CD1c-positive myeloid dendritic cell (primary cell): Measurements from ENCODE around the gene ARID3C.

Source experiments
- DNase-seq: peaks from one replicate; pipeline ENCODE4 v3.0.0-alpha.2; 2016; ENCODE audit errors: extremely low spot score

ARID3C gene

GRCh38 chr9:34594177-34594576 is 34.7 kb downstream of the ARID3C start:
- no peak for DNase-seq

- peak; percentile 59 for DNase-seq
Measured at GRCh38 chr9:34592895-34593601, 35.8 kb downstream of the ARID3C start.

GRCh38 chr9:34591917-34592866 is 36.7 kb downstream of the ARID3C start:
- DNase-seq: peak; percentile 72

GRCh38 chr9:34591248-34591916 is 37.5 kb downstream of the ARID3C start:
- peak; percentile 80 for DNase-seq

GRCh38 chr9:34590381-34591247 is 38.3 kb downstream of the ARID3C start:
- DNase-seq: peak; percentile 39

- DNase-seq: no peak
Measured at GRCh38 chr9:34589636-34590380, 39.1 kb downstream of the ARID3C start, which contains the start of gene CNTFR. CNTFR (minus strand) TSS chr9:34589724; CDS start chr9:34568981, 20,743 bp downstream.

GRCh38 chr9:34588671-34589635 is 39.9 kb downstream of the ARID3C start:
- DNase-seq: no peak

GRCh38 chr9:34587271-34587670 is 41.6 kb downstream of the ARID3C start:
- no peak for DNase-seq

GRCh38 chr9:34585946-34586669 is 42.8 kb downstream of the ARID3C start:
- DNase-seq: no peak

- no peak for DNase-seq
Measured at GRCh38 chr9:34584970-34585369, 43.9 kb downstream of the ARID3C start.

GRCh38 chr9:34582787-34583186 is 46.1 kb downstream of the ARID3C start:
- DNase-seq: no peak

GRCh38 chr9:34581318-34581717 is 47.5 kb downstream of the ARID3C start:
- no peak for DNase-seq

- no peak for DNase-seq
Measured at GRCh38 chr9:34580358-34580757, 48.5 kb downstream of the ARID3C start.

GRCh38 chr9:34579808-34580163 is 49.1 kb downstream of the ARID3C start:
- DNase-seq: no peak

- no peak for DNase-seq
Measured at GRCh38 chr9:34579104-34579807, 49.6 kb downstream of the ARID3C start.

- no peak for DNase-seq
Measured at GRCh38 chr9:34578241-34579103, 50.4 kb downstream of the ARID3C start.
